PC-9 (cell line): ENCODE data around the gene PPIC.

Source experiments
- EZH2 ChIP-seq: fragments of 200-600 bp; sonication (generic); IDR thresholded peaks from 2 replicates; pipeline ENCODE4 v1.8.0; 2017; ENCODE audit warnings: antibody characterized with exemption, low read depth
- TF ChIP-seq, protein P1 (sequence below): fragments of 200-600 bp; sonication (generic); conservative IDR thresholded peaks from 2 replicates; pipeline ENCODE4 v1.6.1; 2017; ENCODE audit warnings: mixed run types, antibody characterized with exemption, mild to moderate bottlenecking, moderate library complexity

DNA sequence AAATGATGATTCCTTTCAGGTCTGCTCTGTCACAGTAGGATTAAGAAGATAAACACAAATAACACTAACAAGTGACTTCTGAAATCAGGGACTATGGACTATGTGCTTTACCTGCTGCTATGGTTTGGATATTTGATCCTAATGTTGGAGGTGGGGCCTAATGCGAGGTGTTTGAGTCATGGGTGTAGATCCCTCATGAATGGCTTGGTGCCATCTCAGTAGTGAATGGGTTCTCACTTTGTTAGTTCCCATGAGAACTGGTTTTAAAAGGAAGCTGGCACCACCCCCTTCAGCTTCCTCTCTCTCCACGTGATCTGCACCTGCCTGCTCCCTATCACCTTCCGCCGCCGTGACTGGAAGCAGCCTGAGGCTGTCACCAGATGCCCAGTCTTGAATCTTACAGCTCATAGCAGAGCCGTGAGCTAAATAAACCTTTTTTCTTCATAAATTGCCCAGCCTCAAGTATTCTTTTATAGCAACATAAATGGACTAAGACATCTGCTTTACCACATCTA, 3.3 kb downstream of the PPIC start:
- TF ChIP-seq, protein P1, sequence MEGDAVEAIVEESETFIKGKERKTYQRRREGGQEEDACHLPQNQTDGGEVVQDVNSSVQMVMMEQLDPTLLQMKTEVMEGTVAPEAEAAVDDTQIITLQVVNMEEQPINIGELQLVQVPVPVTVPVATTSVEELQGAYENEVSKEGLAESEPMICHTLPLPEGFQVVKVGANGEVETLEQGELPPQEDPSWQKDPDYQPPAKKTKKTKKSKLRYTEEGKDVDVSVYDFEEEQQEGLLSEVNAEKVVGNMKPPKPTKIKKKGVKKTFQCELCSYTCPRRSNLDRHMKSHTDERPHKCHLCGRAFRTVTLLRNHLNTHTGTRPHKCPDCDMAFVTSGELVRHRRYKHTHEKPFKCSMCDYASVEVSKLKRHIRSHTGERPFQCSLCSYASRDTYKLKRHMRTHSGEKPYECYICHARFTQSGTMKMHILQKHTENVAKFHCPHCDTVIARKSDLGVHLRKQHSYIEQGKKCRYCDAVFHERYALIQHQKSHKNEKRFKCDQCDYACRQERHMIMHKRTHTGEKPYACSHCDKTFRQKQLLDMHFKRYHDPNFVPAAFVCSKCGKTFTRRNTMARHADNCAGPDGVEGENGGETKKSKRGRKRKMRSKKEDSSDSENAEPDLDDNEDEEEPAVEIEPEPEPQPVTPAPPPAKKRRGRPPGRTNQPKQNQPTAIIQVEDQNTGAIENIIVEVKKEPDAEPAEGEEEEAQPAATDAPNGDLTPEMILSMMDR = no peak
- no peak for TF ChIP-seq EZH2
